Stomach (tissue), 9 donors: ENCODE measurements around the gene CDC45. TPM values are rescaled to one million over a fixed set of nuclear protein-coding genes. Genes with fewer than 3 reads are reported as not detected.

ENCODE experiments used
- DNase-seq, 2 donors: peaks; one replicate each; pipeline versions ENCODE4 v3.0.0 to v3.0.0-alpha.2; 2013 to 2019
- H3K27ac ChIP-seq, 5 donors: fragments of 200-600 bp in 4 of 5; sonication (generic) in 4 of 5; one replicate each; pipeline ENCODE4 v1.5.1; 2013 to 2019; ENCODE audit warnings: mild to moderate bottlenecking in 1 of 5, moderate library complexity in 1 of 5
- H3K27me3 ChIP-seq, 3 donors: fragments of 200-600 bp; sonication (generic); one replicate each; pipeline ENCODE4 v1.5.1; 2017 to 2019; ENCODE audit warnings: mixed run types in 1 of 3
- H3K36me3 ChIP-seq, 4 donors: fragments of 200-600 bp; sonication (generic); 1 replicate in 3 of 4; 2 replicates in 1 of 4; pipeline ENCODE4 v1.5.1; 2016 to 2019
- H3K4me1 ChIP-seq, 4 donors: fragments of 200-600 bp; sonication (generic); one replicate each; pipeline ENCODE4 v1.5.1; 2016 to 2019
- H3K4me3 ChIP-seq, 4 donors: fragments of 200-600 bp; sonication (generic) in 3 of 4; one replicate each; pipeline ENCODE4 v1.5.1; 2016 to 2019; ENCODE audit warnings: mild to moderate bottlenecking in 1 of 4
- H3K9me3 ChIP-seq, 4 donors: fragments of 200-600 bp; sonication (generic); one replicate each; pipeline ENCODE4 v1.5.1; 2016 to 2019
- CTCF ChIP-seq, 7 experiments: fragments of 450-650 bp in 4 of 7; fragments of 200-600 bp in 3 of 7; sonication (generic) in 3 of 7; IDR thresholded peaks; one replicate each; pipeline ENCODE4 v1.5.1; 2016 to 2019; ENCODE audit warnings: antibody characterized with exemption in 7 of 7, control low read depth in 2 of 7, mild to moderate bottlenecking in 1 of 7
- EP300 ChIP-seq: sonication (generic); formaldehyde crosslinking; IDR thresholded peaks from one replicate; pipeline ENCODE4 v1.6.1; 2017; ENCODE audit warnings: antibody characterized with exemption
- POLR2A ChIP-seq, 4 donors: fragments of 450-650 bp; IDR thresholded peaks; one replicate each; pipeline ENCODE4 v1.6.1; 2016; ENCODE audit warnings: antibody characterized with exemption in 4 of 4, control low read depth in 2 of 4, mild to moderate bottlenecking in 1 of 4, moderate library complexity in 1 of 4
- POLR2AphosphoS5 ChIP-seq, 3 donors: sonication (generic); formaldehyde crosslinking; IDR thresholded peaks; one replicate each; pipeline ENCODE4 v1.6.1; 2016; ENCODE audit warnings: antibody characterized with exemption in 3 of 3
- WGBS, 5 donors: extraction: QIAGEN DNeasy Blood & Tissue Kit in 3 of 5; methylation state at CpG; one replicate each; pipeline versions ENCODE4 v1.1.5 to v1.1.7; 2013 to 2018; 5-methylcytosine and 5-hydroxymethylcytosine counted together
- intact Hi-C: fragments of 100-400 bp; cut with DNase I; formaldehyde crosslinking; loops from one replicate; pipeline ENCODE4 v1.15.1; 2023; ENCODE audit warnings: low total_unique reads
- polyA plus RNA-seq, 3 donors: library from polyadenylated mRNA; stranded (reverse); fragments of 200-250 nt; gene quantifications; one replicate each; pipeline ENCODE4 v1.2.3, GENCODE V29; 2013
- total RNA-seq, 5 donors: library from RNA; depleted of rRNA; stranded (reverse); fragments of >200 nt; gene quantifications; one replicate each; pipeline versions ENCODE4 v1.1.0 to v1.2.3, GENCODE V29; 2014 to 2016
- donor health status: healthy with polysubstance abuse.
- donor health status: Bipolar disorder and iron deficiency.
- donor health status: healthy.

Gene CDC45
- total and polyA plus RNA-seq, 8 donors = 1.2 to 44.2 (median 5.4) TPM; not detected in 1

GRCh38 chr22:19494001-19494560 lies 14.4 kb downstream of the CDC45 start:
- H3K4me3 ChIP-seq = no peak overlapping the region
- no peak for DNase-seq
- H3K4me1 ChIP-seq = no peaks in the 10 kb centered on the region
- no peaks in the 10 kb centered on the region for H3K27me3 ChIP-seq
- no peaks in the 10 kb centered on the region for H3K36me3 ChIP-seq
- no peak overlapping the region for H3K27ac ChIP-seq
- intact Hi-C loops = no loop called here
- no peaks in the 10 kb centered on the region for H3K9me3 ChIP-seq
- TF ChIP-seq CTCF (IDR thresholded peaks at IDR 0.05) = no peak
- no peak for TF ChIP-seq POLR2AphosphoS5 (IDR thresholded peaks at IDR 0.05)
- no peak for TF ChIP-seq EP300
- TF ChIP-seq POLR2A (IDR thresholded peaks at IDR 0.05) = no peak
- WGBS, 5 donors = 96 to 99% (median 99%) methylated on average over 8 of the region's 8 CpGs

- Histone ChIP-seq H3K27me3 (no peaks in the 10 kb centered on the region), H3K36me3 (no peaks in the 10 kb centered on the region), H3K4me3 (no peak overlapping the region), H3K9me3 (no peaks in the 10 kb centered on the region), H3K27ac (no peak overlapping the region), H3K4me1 (no peaks in the 10 kb centered on the region)
- DNase-seq = no peak
- intact Hi-C loops = loop anchor here (5.0 kb wide), 1 partner anchor 138 kb away; no protein-coding TSS in a partner anchor
- TF ChIP-seq EP300 (no peak), CTCF (IDR thresholded peaks at IDR 0.05) (no peak)
- WGBS, 5 donors = 93 to 96% (median 94%) methylated on average over 6 of the region's 6 CpGs
Observed at GRCh38 chr22:19494676-19495173, 15.0 kb downstream of the CDC45 start.

- Histone ChIP-seq H3K4me3 (no peak overlapping the region), H3K9me3 (no peaks in the 10 kb centered on the region), H3K36me3 (no peaks in the 10 kb centered on the region), H3K4me1 (no peaks in the 10 kb centered on the region), H3K27me3 (no peaks in the 10 kb centered on the region), H3K27ac (no peak overlapping the region)
- TF ChIP-seq CTCF (IDR thresholded peaks at IDR 0.05) (peak in 2 of 7 experiments; percentile 14 to 33), EP300 (no peak)
- intact Hi-C loops = loop anchor here (5.0 kb wide), 1 partner anchor 137 kb away; no protein-coding TSS in a partner anchor
- DNase-seq = peak in 1 of 2 donors; percentile 43
- 64 to 73% (median 68%) methylated on average over 5 of the region's 5 CpGs for WGBS, 5 donors
Observed at GRCh38 chr22:19495562-19496323, 16.0 kb downstream of the CDC45 start.

DNA sequence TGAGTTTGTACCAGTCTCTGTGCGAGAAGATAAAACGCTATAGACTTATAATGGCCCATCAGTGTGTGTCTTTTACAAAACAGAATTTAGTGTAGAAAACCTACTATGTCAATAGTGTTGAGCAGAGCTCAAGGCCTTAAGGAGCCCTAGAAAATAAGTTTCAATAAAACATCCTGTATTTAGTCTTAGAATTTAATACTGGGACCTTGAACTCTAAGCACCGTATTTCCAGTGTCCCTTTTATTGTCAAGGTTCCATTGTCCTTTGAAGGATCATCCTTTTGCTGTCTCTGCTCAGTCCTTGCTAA lies 16.6 kb downstream of the CDC45 start:
- H3K9me3 ChIP-seq = no peaks in the 10 kb centered on the region
- no peaks in the 10 kb centered on the region for H3K4me1 ChIP-seq
- no peak overlapping the region for H3K27ac ChIP-seq
- TF ChIP-seq POLR2A (IDR thresholded peaks at IDR 0.05) (no peak), EP300 (no peak), CTCF (IDR thresholded peaks at IDR 0.05) (no peak), POLR2AphosphoS5 (IDR thresholded peaks at IDR 0.05) (no peak)
- no peaks in the 10 kb centered on the region for H3K36me3 ChIP-seq
- intact Hi-C loops = loop anchor here (5.0 kb wide), 1 partner anchor 136 kb away; no protein-coding TSS in a partner anchor
- no peaks in the 10 kb centered on the region for H3K27me3 ChIP-seq
- WGBS, 5 donors = 90 to 99% (median 94%) methylated on average over 3 of the region's 3 CpGs
- DNase-seq = no peak
- H3K4me3 ChIP-seq = no peak overlapping the region
